Dermis blood vessel endothelial cell (primary cell): ENCODE data around the gene GLB1L3. TPM values are rescaled to one million over a fixed set of nuclear protein-coding genes. Genes with fewer than 3 reads are reported as not detected.

Source experiments
- DNase-seq: peaks from one replicate; pipeline ENCODE4 v3.0.0; 2010
- total RNA-seq: library from RNA; depleted of rRNA; stranded (reverse); fragments of >200 nt; gene quantifications from 2 replicates; pipeline ENCODE4 v1.2.3, GENCODE V29; 2014

Gene GLB1L3
- total RNA-seq, result not detected in 2 replicates

GRCh38 chr11:134275534-134276395, at the start of gene GLB1L3:
GLB1L3 (plus strand) TSS chr11:134276379; CDS start chr11:134276741, 362 bp downstream.
- peak; percentile 33 for DNase-seq

- peak; percentile 17 for DNase-seq
These were observed 49.3 kb upstream of the GLB1L3 start for GRCh38 chr11:134226806-134227325.

DNA sequence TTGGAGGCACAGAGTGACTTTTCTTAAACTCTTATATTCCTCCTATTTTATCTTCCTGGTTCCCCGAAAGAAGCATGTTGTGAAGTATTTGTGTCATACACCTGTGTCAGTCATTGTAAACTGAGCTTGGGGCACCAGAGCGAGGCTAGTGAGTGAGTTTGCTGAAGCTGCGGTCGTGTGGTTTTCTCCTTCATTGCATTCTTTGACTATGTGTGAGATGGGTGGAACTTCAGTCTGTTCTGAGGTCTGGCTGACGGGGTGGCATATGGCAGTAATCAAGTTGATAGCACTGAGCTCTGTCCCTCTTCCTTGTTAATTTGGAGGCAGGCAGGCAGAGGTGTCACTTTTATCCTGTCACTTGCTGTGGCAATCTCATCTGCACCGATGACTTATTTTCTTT, 47.6 kb upstream of the GLB1L3 start:
- DNase-seq, result no peak

GRCh38 chr11:134229126-134229790, 46.9 kb upstream of the GLB1L3 start:
- peak; percentile 22 for DNase-seq

DNA sequence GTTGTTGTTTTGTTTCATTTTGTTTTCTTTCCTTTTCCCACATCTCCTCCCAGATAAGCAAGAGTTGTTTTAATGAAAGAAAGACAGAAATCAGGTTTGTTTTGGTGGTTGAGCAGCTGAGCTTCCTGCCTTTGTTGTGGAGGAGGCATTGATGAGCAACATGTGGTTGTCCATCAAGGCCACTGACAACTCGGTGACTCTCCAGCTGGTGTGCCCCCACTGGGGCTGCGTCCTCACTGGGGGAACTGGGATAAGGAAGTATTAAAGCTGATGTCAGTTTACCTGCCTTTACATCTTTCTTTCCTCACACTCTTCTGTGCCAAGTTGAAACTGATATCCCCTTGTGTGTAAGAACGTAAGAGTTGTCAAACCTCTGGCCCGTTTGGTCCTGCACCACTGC, 45.8 kb upstream of the GLB1L3 start:
- peak; percentile 33 for DNase-seq

DNA sequence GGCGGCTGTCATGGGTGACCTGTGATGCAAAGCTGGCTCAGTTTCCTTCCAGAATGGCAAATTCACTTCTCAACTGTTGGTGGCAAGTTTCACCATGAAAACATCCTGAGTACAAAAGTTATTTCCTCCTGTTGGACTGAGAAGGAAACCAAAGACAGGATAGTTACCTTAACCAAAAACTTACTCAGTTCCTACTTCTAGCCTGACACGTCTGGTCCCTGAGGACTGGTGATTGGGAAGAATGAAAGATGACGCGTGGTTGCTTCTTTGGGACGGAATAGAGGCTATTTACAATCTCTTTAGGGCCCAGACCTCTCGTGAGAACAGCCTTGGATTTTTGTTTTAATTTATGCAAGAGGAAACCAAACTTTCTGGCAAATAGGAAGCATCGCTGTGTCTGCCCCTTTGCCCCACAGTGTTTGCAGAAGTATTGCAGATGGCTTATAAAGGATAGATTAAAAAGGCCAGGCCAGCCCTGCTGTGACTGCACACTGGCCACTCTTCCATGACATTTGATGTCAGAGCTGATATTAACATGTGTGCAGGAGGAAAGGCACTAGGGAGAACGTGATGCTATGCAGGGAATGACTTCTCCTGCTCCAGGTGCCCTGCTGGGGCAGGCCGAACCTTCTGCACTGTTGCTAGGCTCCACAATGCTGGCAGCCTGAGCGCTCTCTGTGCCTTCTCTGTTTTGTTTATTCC, 44.1 kb upstream of the GLB1L3 start:
- peak; percentile 17 for DNase-seq

DNA sequence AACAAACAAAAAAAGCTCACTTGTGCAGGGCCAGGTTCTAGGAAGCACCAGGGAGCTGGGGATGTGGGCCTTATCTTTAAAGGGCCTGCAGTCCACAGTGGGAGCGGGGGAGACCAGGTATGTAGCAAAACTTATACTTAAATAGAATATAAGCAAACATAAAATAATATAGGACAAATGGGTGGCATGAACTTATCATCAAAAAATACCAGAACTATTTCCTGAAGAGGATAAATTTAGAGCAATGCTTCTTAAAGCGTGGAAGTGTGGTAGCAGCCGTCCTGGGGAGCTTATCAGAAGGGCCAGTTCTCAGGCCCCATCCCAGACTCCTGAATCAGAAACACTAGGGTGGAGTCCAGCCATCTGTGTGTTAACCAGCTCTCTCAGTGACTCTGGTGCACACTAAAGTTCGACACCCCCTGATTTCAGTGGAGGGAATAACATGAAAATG, 42.4 kb upstream of the GLB1L3 start:
- no peak for DNase-seq

- no peak for DNase-seq
These were observed 40.8 kb upstream of the GLB1L3 start for GRCh38 chr11:134235399-134235798.

GRCh38 chr11:134236834-134237556, 39.2 kb upstream of the GLB1L3 start:
- no peak for DNase-seq

DNA sequence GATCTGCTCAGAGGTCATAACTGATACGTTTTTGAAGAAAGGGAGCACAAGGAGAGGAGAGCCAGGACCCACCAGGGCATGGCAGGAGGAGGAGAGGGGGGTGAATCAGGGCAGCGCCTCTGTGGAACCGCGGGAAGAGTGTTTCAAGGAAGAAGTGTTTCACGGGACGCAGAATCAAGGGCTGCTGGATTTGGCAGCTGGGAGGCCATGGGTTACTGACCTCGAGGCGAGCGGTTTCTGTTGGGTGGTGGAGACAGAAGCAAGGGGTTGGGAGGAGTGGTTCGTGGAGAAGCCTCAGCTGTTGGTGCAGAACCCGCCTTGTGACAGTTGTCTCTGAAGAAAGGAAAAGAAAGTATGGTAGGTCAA, 38.6 kb upstream of the GLB1L3 start:
- no peak for DNase-seq

GRCh38 chr11:134238956-134239355, 37.2 kb upstream of the GLB1L3 start:
- no peak for DNase-seq

- DNase-seq, result no peak
These were observed 35.6 kb upstream of the GLB1L3 start for GRCh38 chr11:134240592-134240991.

GRCh38 chr11:134242376-134242775, 33.8 kb upstream of the GLB1L3 start:
- no peak for DNase-seq

- DNase-seq, result no peak
These were observed 32.3 kb upstream of the GLB1L3 start for GRCh38 chr11:134243913-134244312.

DNA sequence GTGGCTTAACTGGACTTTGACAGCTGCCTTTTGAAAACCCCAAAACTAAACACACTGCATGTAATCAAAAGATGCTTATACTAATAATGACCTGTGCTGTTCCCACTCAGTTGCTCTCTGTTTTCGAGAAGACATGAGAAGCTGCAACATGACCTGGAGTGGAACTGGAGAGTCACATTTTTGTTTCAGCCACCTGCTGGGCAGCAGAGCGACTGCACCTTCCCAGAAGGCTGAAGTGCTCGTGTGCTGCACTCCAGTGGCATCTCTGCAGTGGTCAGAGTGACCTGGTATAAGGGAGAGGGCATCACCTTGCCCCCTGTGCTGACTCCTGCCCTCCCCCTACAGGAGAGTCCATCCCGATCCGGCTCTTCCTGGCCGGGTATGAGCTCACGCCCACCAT, 31.6 kb upstream of the GLB1L3 start:
- peak; percentile 68 for DNase-seq

- DNase-seq, result no peak
These were observed 30.7 kb upstream of the GLB1L3 start for GRCh38 chr11:134245434-134245833.

- DNase-seq, result no peak
These were observed 30.1 kb upstream of the GLB1L3 start for GRCh38 chr11:134246100-134246499.

DNA sequence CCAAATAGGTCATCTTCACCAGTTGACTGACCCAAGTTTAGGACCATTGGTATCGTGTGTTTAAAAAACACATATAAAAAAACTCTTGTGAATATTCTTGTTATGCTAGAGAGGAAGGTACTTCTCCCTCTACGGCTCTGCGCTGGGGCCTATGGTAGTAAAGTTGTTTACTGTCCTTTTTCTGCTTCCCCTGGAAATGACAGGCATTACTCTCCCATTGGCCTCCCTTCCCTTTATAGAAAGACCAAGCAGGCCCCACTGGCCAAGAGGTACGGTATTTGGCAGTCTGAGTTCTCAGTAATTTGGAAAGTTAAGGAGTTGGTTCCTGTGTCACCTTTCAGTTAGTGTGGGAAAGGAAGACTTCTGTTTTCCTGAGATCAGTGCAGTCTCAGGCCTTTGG, 29.5 kb upstream of the GLB1L3 start:
- DNase-seq, result no peak

DNA sequence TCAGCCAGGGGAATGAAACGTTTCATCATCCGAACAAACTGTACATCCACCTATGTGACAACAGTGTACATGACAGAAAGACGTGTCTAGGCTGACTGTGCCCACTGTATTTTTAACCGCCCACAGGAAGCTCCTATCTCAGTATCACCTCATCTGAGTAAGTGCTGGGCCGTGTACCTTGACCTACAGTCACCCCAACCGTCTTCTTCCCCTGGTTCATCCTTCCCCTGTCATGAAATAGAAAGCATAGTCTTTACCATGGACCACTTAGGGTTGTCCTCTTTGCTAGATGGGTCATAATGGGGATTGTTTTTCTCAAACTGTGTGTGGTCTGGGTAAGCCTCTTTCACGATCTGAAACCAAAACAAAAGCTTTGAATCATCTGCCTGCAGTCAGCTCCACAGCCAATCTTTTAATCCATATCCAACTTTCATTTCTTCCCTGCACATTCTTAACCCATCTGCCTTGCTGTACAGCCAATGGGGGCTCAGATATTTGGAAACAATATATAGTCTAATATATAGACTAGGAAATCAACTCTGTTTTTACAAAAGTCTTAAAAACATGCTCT, 27.2 kb upstream of the GLB1L3 start:
- no peak for DNase-seq

DNA sequence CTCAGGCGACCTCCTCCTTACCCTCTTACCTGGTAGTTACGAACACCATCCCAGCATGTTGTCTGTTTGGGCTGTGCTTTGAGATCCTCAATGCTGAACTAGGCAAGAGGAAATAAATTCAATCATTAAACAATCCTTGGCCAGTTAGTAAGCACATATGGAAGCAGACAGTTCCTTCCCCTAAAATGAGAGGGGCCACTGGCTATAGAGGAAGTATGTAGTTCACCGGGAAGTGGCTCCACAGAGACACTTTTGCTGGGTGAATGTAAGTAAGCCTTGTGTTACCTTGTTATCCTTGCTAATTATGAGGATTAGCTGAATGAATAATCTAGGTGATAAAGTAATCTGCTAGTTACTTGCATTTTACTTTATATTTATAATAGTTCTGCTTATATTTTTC, 25.9 kb upstream of the GLB1L3 start:
- DNase-seq, result no peak

GRCh38 chr11:134250675-134251074, 25.5 kb upstream of the GLB1L3 start:
- no peak for DNase-seq
